Neural cell (in vitro differentiated cells): ENCODE results near the gene HS6ST2.

Experiments used
- EZH2 ChIP-seq: fragments of 200-600, 300-800 bp; shearing (Covaris generic), sonication (generic); IDR thresholded peaks from 2 replicates; pipeline ENCODE4 v1.6.1; 2014; ENCODE audit warnings: antibody characterized with exemption, low read length, borderline replicate concordance, mild to moderate bottlenecking; ENCODE audit not compliant: insufficient read depth, poor library complexity, severe bottlenecking
- TF ChIP-seq, protein P1 (sequence below): fragments of 450-650 bp; IDR thresholded peaks from 2 replicates; pipeline ENCODE4 v1.5.1; 2014; ENCODE audit warnings: antibody characterized with exemption, mild to moderate bottlenecking, moderate library complexity; ENCODE audit not compliant: poor library complexity, severe bottlenecking

DNA sequence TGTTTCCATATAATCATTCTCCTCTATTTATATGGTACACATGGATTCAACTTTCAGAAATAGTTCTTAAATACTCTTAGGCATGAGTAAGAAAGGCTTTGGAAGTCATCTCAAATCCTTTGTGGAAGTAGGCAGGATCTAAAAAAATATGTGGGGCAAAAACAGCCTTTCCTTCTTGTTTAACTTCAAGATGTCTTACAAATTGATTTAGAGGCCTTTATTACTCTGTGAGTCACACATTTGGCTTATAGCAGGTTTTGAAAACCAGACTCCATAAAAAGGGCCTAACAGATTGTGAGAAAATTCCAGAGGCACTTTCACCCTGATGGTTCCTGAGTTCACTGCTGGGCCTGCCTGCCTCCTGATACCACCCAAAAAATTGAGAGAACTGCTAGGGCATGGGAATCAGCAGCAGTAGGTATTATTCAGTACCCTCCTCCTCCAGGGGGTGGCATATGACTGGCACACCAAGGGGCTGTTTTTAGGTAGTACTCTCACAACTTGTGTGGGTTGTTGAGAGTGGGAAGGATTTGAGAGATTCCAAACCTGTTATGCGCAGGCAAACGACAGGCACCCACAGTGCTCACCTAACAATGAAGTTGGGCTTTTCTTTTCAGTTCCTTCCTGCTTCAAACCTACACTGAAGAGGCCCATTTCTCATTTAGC is 306.9 kb downstream of the HS6ST2 start:
- TF ChIP-seq, protein P1, sequence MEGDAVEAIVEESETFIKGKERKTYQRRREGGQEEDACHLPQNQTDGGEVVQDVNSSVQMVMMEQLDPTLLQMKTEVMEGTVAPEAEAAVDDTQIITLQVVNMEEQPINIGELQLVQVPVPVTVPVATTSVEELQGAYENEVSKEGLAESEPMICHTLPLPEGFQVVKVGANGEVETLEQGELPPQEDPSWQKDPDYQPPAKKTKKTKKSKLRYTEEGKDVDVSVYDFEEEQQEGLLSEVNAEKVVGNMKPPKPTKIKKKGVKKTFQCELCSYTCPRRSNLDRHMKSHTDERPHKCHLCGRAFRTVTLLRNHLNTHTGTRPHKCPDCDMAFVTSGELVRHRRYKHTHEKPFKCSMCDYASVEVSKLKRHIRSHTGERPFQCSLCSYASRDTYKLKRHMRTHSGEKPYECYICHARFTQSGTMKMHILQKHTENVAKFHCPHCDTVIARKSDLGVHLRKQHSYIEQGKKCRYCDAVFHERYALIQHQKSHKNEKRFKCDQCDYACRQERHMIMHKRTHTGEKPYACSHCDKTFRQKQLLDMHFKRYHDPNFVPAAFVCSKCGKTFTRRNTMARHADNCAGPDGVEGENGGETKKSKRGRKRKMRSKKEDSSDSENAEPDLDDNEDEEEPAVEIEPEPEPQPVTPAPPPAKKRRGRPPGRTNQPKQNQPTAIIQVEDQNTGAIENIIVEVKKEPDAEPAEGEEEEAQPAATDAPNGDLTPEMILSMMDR, result no peak
- no peak for TF ChIP-seq EZH2
